Measurements from ENCODE around the gene CDC7.

GRCh38 chr1:91557039-91557690 lies 56.5 kb downstream of the CDC7 start:
- TF ChIP-seq FOXK2 (IDR thresholded peaks at IDR 0.05): no peak
- TF ChIP-seq ZNF384 (IDR thresholded peaks at IDR 0.05): no peak
- TF ChIP-seq BHLHE40 (IDR thresholded peaks at IDR 0.05; ENCODE audit: borderline replicate concordance): no peak
- no peak for TF ChIP-seq FOXM1 (IDR thresholded peaks at IDR 0.05; ENCODE audit: borderline replicate concordance)
- TF ChIP-seq LEF1 (IDR thresholded peaks at IDR 0.05; ENCODE audit: borderline replicate concordance): no peak
- TF ChIP-seq TARDBP (IDR thresholded peaks at IDR 0.05): no peak
- TF ChIP-seq ELF4 (IDR thresholded peaks at IDR 0.05): no peak
- TF ChIP-seq CTBP1 (IDR thresholded peaks at IDR 0.05; ENCODE audit: borderline replicate concordance): no peak
- TF ChIP-seq SP1 (IDR thresholded peaks at IDR 0.05): no peak
- TF ChIP-seq FOXA1 (IDR thresholded peaks at IDR 0.05): no peak
- TF ChIP-seq ARNT (IDR thresholded peaks at IDR 0.05): no peak
- TF ChIP-seq HDGF (IDR thresholded peaks at IDR 0.05; ENCODE audit: borderline replicate concordance): no peak
